CD4-positive, alpha-beta T cell treated with Interferon alpha-2 for 1 hour (primary cell): Measurements from ENCODE around the gene TXNRD2.
"Not testable (repeated sequence)": the region's sequence is repeated elsewhere in the genome, so short reads cannot be mapped to it uniquely, and the experiment has no call there.

Experiments used
- DNase-seq, 2 donors: peaks; one replicate each; pipeline ENCODE4 v3.0.0-alpha.2; 2020 to 2022

TXNRD2 gene

GRCh38 chr22:19919701-19920363 lies 21.8 kb downstream of the TXNRD2 start:
- no peak for DNase-seq

GRCh38 chr22:19918332-19919106 lies 23.1 kb downstream of the TXNRD2 start:
- DNase-seq, result no peak

GRCh38 chr22:19917389-19918138 lies 24.1 kb downstream of the TXNRD2 start:
- no peak for DNase-seq

- DNase-seq, result no peak
Measured at GRCh38 chr22:19916941-19917340, 24.7 kb downstream of the TXNRD2 start.

- no peak for DNase-seq
Measured at GRCh38 chr22:19916006-19916405, 25.6 kb downstream of the TXNRD2 start.

- DNase-seq, result no peak
Measured at GRCh38 chr22:19915287-19915954, 26.2 kb downstream of the TXNRD2 start.

GRCh38 chr22:19914201-19914943 lies 27.2 kb downstream of the TXNRD2 start:
- no peak for DNase-seq

- no peak for DNase-seq
Measured at GRCh38 chr22:19913337-19913936, 28.2 kb downstream of the TXNRD2 start.

GRCh38 chr22:19912271-19912999 lies 29.2 kb downstream of the TXNRD2 start:
- no peak for DNase-seq

- no peak for DNase-seq
Measured at GRCh38 chr22:19911540-19912270, 29.9 kb downstream of the TXNRD2 start.

- DNase-seq, result no peak
Measured at GRCh38 chr22:19910180-19910744, 31.4 kb downstream of the TXNRD2 start.

GRCh38 chr22:19909350-19910179 lies 32.1 kb downstream of the TXNRD2 start:
- DNase-seq, result peak; percentile 77 to 83

GRCh38 chr22:19907902-19908301 lies 33.7 kb downstream of the TXNRD2 start:
- not testable (repeated sequence) for DNase-seq

- DNase-seq, result not testable (repeated sequence)
Measured at GRCh38 chr22:19906864-19907263, 34.8 kb downstream of the TXNRD2 start.

- DNase-seq, result no peak
Measured at GRCh38 chr22:19905347-19906276, 36.0 kb downstream of the TXNRD2 start.

- no peak for DNase-seq
Measured at GRCh38 chr22:19904935-19905334, 36.7 kb downstream of the TXNRD2 start.

GRCh38 chr22:19904174-19904856 lies 37.3 kb downstream of the TXNRD2 start:
- no peak for DNase-seq
